Measurements from ENCODE around the gene GHRL. TPM values are rescaled to one million over a fixed set of nuclear protein-coding genes. Genes with fewer than 3 reads are reported as not detected.

Gene GHRL
- polyA plus RNA-seq, 1 donor, result 0.89 TPM

GRCh38 chr3:10327592-10327991 is 34.8 kb upstream of the GHRL start:
- no peak for DNase-seq (ENCODE audit: low read depth)

- no peak for DNase-seq (ENCODE audit: low read depth)
These were observed 29.6 kb upstream of the GHRL start for GRCh38 chr3:10322352-10322710.

- no peak for DNase-seq (ENCODE audit: low read depth)
These were observed 29.0 kb upstream of the GHRL start for GRCh38 chr3:10321630-10322351.

- no peak for DNase-seq (ENCODE audit: low read depth)
These were observed 27.6 kb upstream of the GHRL start for GRCh38 chr3:10320320-10320677.

- DNase-seq (ENCODE audit: low read depth), result no peak
These were observed 27.1 kb upstream of the GHRL start for GRCh38 chr3:10319804-10320203.

GRCh38 chr3:10319251-10319650 is 26.5 kb upstream of the GHRL start:
- no peak for DNase-seq (ENCODE audit: low read depth)

GRCh38 chr3:10317961-10318350 is 25.2 kb upstream of the GHRL start:
- no peak for DNase-seq (ENCODE audit: low read depth)

GRCh38 chr3:10317311-10317960 is 24.7 kb upstream of the GHRL start:
- DNase-seq (ENCODE audit: low read depth), result no peak

GRCh38 chr3:10315771-10316344 is 23.1 kb upstream of the GHRL start:
- no peak for DNase-seq (ENCODE audit: low read depth)

- DNase-seq (ENCODE audit: low read depth), result no peak
These were observed 22.4 kb upstream of the GHRL start for GRCh38 chr3:10315101-10315500.

GRCh38 chr3:10312861-10313260 is 20.1 kb upstream of the GHRL start:
- DNase-seq (ENCODE audit: low read depth), result no peak

- DNase-seq (ENCODE audit: low read depth), result no peak
These were observed 19.6 kb upstream of the GHRL start for GRCh38 chr3:10312391-10312790.

GRCh38 chr3:10311710-10312109 is 19.0 kb upstream of the GHRL start:
- DNase-seq (ENCODE audit: low read depth), result no peak

GRCh38 chr3:10310578-10310977 is 17.8 kb upstream of the GHRL start:
- no peak for DNase-seq (ENCODE audit: low read depth)

GRCh38 chr3:10309736-10310135 is 17.0 kb upstream of the GHRL start:
- no peak for DNase-seq (ENCODE audit: low read depth)

GRCh38 chr3:10308678-10309077 is 15.9 kb upstream of the GHRL start:
- DNase-seq (ENCODE audit: low read depth), result no peak

GRCh38 chr3:10306156-10306555 is 13.4 kb upstream of the GHRL start:
- no peak for DNase-seq (ENCODE audit: low read depth)

GRCh38 chr3:10305331-10305902 is 12.7 kb upstream of the GHRL start:
- DNase-seq (ENCODE audit: low read depth), result no peak

- DNase-seq (ENCODE audit: low read depth), result no peak
These were observed 12.2 kb upstream of the GHRL start for GRCh38 chr3:10304905-10305304.

- no peak for DNase-seq (ENCODE audit: low read depth)
These were observed 11.0 kb upstream of the GHRL start for GRCh38 chr3:10303785-10304184.

- DNase-seq (ENCODE audit: low read depth), result no peak
These were observed 10.4 kb upstream of the GHRL start for GRCh38 chr3:10303105-10303504.

- no peak for DNase-seq (ENCODE audit: low read depth)
These were observed 7.3 kb upstream of the GHRL start for GRCh38 chr3:10300087-10300486.

- DNase-seq (ENCODE audit: low read depth), result no peak
These were observed 6.9 kb upstream of the GHRL start for GRCh38 chr3:10299679-10300078.

Data from forelimb muscle (tissue), 1 donor.